SU-DHL-6 (cell line): Measurements from ENCODE around the gene NEK3.

Experiments used
- EZH2phosphoT487 ChIP-seq: fragments of 200-600 bp; sonication (generic), shearing (Covaris generic); conservative IDR thresholded peaks from 2 replicates; pipeline ENCODE4 v1.6.1; 2018; ENCODE audit warnings: mild to moderate bottlenecking, antibody characterized with exemption, low read length, moderate library complexity, mixed read lengths
- TF ChIP-seq, protein P1 (sequence below): fragments of 200-600 bp; sonication (generic); IDR thresholded peaks from one replicate; pipeline ENCODE4 v1.5.1; 2017; ENCODE audit warnings: antibody characterized with exemption, mild to moderate bottlenecking, low read length, moderate library complexity; ENCODE audit not compliant: insufficient read depth, poor library complexity, severe bottlenecking

DNA sequence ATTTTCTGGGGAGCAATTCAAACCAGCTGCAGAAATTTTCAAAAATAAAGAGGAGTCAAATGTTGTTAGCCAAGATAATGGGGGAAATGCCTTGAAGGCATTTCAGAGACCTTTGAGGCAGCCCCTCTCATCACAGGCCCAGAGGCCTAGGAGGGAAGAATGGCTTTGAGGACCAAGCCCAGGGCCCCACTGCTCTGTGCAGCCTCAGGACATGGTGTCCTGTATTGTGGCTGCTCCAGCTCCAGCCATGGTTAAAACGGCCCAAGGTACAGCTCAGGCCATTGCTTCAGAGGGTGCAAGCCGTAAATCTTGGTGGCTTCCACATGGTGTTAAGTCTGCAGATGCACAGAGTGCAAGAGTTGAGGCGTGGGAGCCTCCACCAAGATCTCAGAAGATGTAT is 62.6 kb downstream of the NEK3 start:
- TF ChIP-seq, protein P1, sequence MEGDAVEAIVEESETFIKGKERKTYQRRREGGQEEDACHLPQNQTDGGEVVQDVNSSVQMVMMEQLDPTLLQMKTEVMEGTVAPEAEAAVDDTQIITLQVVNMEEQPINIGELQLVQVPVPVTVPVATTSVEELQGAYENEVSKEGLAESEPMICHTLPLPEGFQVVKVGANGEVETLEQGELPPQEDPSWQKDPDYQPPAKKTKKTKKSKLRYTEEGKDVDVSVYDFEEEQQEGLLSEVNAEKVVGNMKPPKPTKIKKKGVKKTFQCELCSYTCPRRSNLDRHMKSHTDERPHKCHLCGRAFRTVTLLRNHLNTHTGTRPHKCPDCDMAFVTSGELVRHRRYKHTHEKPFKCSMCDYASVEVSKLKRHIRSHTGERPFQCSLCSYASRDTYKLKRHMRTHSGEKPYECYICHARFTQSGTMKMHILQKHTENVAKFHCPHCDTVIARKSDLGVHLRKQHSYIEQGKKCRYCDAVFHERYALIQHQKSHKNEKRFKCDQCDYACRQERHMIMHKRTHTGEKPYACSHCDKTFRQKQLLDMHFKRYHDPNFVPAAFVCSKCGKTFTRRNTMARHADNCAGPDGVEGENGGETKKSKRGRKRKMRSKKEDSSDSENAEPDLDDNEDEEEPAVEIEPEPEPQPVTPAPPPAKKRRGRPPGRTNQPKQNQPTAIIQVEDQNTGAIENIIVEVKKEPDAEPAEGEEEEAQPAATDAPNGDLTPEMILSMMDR, result no peak
- no peak for TF ChIP-seq EZH2phosphoT487
